HS-27A (cell line): ENCODE results near the gene AMH.

Experiments used
- DNase-seq: peaks from one replicate; pipeline ENCODE4 v3.0.0-alpha.2; 2012; ENCODE audit warnings: low read depth, missing footprints

The AMH gene

GRCh38 chr19:2235381-2236063, 13.6 kb upstream of the AMH start:
- no peak for DNase-seq

DNA sequence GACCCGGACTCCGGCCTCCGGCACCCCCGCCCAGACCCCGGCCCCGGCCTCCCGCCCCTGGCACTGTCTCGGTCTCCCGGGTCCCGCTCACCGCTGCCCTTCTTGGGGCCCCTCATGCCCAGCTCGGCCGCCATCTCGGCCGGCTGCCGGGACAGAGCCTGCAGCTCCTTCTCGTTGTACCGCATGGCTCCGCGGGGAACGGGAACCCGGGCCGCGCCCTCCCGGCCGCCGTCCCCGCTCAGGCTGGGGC, 13.1 kb upstream of the AMH start:
- DNase-seq = no peak

DNA sequence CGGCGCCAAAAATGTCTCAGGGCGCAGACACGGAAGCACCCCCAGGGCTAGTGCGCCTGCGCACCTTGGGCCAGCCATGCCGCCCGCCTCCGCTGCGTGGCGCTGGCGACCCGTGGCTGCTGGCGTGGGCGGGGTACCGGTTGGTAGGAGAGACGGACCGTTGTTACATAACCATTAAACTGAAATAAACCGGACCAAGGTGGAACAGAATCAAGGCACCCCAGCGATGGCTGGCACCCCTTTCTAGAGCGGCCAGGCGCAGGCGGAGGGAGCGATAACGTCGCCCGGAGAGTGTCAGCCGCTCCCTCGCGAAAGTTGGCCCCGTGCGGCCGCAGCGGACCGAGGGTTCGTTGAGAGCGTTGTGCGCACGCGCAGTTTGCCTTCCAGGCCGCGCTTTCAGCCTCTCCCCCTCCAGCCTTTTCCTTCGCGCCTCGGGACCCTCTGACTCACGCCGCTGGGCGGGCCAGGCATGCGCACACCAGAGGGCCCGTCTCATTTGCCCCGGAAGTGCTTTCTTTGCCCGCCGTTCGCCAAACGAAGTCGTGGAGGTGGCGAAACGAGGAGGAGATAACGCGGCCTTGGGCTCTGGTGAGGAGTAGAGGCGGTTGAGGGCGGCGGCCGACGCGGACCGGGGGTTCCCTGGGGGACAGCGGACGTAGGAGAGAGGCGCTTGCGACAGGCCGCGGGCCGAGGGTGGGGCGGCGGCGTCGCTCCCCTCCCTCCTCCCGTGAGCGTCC, 12.6 kb upstream of the AMH start, which contains the start of the genes PLEKHJ1 and SF3A2:
TSS of gene PLEKHJ1 (minus strand) at position 16 of the 737 bp plus-strand sequence. CDS start 81 bp downstream, outside the sequence.
TSS of gene SF3A2 (plus strand) at position 511 of the 737 bp plus-strand sequence. CDS start 6,595 bp downstream, outside the sequence.
- peak; percentile 92 for DNase-seq

DNA sequence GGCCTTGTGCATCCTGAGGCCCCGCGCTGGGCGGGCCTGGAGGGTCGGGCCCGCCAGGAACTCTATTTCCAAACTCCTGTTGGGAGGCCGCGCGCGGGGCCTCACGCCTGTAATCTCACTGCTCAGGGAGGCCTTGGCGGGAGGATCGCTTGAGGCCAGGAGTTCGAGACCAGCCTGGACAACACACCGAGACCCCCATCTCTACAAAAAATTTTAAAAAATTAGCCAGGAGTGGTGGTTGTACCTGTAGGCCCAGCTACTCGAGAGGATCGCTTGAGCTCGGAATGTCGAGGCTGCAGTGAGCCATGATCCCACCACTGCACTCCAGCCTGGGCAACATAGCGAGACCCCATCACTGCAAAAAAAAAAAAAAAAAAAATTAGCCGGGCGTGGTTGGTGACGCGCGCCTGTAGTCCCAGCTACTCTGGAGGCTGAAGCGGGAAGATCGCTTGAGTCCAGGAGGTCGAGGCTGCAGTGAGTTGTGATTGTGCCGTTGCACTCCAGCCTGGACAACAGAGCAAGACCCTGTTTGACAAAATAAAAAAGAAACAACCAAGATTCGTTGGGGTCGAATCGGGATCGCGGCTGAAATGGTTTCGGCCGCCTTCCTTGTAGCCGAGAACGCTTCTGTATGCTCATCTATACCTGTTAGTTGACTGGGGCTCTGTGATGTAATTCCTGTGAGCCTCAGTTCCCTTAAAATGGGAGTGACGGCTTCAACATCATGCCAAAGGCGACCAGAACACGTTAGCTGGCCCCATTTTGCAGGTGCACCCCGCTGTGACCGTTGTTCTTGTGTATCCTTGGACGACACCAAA, 11.9 kb upstream of the AMH start:
- DNase-seq = no peak

- DNase-seq = no peak
Measured at GRCh38 chr19:2237869-2238153, 11.3 kb upstream of the AMH start.

DNA sequence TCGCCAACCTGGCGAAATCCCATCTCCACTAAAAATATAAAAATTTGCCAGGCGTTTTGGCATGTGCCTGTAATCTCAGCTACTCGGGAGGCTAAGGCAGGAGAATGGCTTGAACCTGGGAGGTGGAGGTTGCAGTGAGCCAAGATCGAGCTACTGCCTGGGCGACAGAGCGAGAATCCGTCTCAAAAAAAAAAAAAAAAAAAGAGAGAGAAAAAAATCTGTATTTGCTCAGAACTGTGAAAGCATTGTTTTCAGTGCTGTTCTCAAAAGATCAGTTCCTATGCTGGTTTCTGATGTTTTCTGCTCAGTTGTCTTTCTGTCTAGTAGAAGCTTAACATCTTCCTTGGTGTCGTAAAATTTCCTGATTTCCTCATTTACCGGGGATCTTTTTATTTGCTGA, 9.9 kb upstream of the AMH start:
- no peak for DNase-seq

GRCh38 chr19:2239771-2240770, 9.1 kb upstream of the AMH start:
- no peak for DNase-seq

GRCh38 chr19:2240881-2241760, 8.0 kb upstream of the AMH start:
- no peak for DNase-seq

GRCh38 chr19:2242092-2242537, 7.0 kb upstream of the AMH start:
- DNase-seq = no peak

DNA sequence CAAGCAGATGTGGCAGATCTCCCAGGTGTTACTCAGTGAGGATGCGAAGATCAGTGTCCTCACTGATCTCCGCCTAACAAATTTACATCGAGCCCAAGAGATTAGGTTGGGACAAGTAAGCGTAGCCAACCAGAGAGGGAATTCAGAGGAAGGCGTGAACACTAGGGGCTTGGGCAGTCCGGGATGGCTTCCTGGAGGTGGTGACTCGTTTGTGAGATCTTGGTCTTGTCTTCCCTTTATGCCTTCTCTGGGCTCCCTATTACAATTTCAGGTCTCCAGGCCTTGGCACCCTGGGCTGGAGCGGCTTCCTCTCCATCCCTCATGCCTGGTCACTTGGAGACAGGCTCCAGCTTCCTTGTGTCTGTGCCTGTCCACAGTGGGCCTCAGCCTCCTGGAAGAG, 6.3 kb upstream of the AMH start:
- no peak for DNase-seq

DNA sequence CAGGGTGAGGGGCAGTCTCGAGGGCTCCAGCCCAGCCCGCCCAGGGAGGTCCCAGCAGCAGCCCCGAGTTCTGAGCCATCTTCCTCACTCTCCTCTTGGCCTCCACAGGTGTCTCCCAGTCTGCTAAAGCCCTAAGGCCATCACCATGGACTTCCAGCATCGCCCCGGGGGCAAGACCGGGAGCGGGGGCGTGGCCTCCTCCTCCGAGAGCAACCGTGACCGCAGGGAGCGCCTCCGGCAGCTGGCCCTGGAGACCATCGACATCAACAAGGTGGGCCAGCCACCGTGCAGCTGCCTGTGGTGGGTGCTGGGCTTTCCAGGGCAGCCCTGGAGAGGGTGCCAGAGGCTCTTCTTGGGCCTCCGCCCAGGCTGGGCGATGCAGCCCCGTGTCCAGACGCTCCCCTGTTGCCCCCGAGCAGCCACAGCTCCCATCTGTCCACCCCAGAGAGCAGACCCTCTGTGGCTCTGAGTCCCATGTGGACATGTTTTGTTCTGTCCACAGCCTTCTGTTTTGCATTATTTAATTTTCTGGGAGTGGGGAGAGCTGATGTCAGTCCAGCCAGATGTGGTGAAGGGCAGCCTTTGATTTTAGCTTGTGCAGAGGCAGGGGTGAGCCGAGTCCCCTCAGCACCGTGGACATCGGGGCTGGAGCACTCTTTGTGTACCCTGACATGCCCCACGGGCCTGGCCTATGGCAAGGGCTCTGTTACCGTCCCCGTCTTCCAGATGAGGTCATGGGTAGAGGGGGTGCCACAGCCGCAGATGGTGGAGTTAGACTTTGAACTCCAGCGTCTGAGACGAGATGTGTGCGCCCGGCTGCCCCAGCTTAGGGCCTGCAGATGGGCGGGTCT, 5.6 kb upstream of the AMH start:
- DNase-seq = no peak

DNA sequence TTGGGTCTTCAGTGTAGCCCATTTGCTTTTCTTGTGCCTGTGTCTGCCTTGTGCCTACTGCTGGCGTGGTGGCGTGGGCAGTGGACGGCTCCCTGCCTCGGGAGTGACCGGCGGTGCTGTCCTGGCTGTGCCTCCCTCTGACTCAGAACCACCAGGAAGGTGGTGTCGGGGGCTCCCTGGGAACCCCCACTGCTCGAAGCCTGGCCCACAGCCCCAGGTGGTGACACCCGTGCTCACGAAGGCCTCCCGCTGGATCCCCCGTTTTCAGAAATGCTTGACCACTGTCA, 5.1 kb upstream of the AMH start:
- no peak for DNase-seq

GRCh38 chr19:2244486-2244885, 4.6 kb upstream of the AMH start:
- DNase-seq = no peak

- no peak for DNase-seq
Measured at GRCh38 chr19:2245273-2245672, 3.9 kb upstream of the AMH start.

DNA sequence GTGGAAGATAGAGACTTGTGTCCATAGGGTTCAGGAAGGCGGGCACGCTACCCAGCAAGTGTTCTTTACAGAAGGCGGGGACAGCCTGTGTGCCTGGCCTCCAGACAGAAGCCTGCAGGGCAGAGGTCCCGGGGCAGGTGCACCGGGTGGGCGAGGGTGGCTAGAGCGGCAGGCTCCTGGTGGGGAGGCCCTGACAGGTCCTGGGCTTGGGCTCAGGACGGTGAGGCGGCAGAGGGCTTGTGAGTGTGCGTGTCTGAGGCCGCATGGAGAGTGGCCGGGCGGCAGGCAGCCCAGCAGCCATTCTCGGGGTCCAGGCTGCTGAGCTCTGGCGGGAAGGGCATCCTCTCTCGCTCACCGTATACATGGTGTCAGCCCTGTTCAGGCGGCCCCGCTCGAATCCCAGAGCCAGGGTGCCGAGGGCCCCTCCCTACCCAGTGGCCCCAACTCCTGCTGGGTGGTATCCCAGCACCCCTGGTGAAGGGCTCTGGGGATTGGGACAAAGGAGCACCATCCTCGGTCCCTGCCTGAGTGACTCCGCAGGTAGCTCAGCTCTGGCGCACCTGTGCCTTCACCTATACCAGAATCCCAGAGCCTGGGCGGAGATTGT, 3.0 kb upstream of the AMH start:
- DNase-seq = no peak

GRCh38 chr19:2246801-2247361, 2.2 kb upstream of the AMH start:
- no peak for DNase-seq

DNA sequence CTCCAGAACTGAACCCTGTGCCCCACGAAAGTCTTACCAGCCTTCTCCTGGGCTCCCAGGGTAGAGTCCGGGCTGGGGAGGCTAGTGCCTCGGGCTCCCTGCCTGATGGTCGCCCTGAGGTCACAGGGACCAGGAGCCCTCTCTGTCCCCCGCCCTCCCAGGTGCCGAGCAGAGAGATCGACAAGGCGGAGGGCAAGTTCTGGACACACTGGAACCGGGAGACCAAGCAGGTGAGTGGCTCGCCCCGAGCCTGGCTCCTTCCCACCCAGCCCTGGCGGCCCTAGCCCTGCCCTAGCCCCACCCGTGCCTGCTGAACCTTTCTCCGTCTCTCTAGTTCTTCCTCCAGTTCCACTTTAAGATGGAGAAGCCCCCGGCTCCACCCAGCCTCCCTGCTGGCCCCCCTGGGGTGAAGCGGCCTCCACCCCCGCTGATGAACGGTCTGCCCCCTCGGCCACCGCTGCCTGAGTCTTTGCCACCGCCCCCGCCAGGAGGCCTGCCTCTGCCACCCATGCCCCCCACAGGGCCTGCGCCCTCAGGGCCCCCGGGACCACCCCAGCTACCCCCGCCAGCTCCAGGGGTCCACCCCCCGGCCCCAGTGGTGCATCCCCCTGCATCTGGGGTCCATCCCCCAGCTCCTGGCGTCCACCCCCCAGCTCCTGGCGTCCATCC, 1.6 kb upstream of the AMH start:
- DNase-seq = no peak

- no peak for DNase-seq
Measured at GRCh38 chr19:2248136-2249009, 750 bp upstream of the AMH start.
